ENCODE data around the gene GLP2R.

Gene GLP2R

DNA sequence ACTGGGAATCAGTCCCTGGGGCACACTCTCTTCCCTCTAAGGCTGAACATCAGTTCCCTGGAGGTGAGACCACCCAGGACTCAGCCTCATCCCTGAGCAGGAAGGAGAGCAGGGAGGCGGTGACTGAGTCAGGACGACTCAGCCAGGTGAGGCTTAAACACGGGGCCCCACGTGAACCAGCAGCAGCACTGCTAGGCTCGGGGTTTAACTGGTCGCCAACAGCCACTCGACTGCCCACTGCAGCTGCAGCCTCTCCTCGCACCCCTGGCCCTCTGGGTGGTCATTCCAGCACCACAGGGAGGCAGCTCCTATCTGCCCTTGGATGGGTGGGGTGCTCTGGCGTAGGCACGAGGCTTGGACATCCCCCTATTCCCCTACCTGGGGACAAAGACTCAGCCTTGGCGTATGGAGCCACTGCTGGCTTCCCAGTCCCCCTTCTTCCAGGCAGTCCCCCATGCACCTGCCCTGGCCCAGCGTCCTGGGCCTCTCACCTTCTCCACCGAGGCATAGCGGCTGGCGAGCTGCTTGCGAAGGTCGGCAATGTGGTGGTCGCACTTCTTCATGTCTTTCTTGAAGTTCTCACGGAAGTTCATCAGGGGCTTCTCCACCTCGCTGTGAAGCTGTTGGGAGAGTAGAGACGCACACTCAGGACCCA lies 100.6 kb downstream of the GLP2R start:
- DNase-seq: no peak

DNA sequence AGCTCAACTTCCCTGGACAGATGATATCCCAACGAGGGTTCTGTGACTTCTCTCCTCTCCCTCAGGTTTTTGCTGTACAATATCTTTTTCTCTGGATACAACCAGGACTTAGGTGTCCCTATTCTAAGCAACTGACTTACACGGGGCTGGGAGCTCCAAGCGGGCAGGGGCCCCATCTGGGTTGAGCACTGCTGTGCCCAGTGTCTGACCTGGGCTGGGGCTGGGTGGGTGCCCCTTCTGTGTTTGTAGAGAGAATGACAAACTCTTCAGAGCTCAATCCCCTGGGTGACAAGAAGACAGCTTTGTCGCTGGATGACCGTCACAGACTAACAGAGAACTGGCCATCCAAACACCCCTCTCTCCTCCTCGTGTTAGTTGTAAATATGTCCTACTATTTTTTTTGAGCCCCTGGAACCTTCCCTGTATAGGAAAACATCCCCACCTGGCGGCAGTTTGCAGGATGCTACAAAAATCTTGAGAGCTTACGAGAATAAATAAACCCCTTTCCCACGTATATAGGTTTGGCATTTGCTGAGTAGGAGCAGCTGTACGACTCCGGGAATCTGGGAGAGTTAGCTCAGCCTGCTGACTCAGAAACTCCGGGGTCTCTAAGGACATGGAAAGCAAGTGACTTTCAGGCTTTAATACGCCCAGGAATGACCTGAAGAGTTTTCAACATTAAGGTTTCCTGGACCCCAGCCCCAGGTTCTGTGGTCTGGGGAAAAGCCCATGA lies 103.0 kb downstream of the GLP2R start:
- no peak for DNase-seq

DNA sequence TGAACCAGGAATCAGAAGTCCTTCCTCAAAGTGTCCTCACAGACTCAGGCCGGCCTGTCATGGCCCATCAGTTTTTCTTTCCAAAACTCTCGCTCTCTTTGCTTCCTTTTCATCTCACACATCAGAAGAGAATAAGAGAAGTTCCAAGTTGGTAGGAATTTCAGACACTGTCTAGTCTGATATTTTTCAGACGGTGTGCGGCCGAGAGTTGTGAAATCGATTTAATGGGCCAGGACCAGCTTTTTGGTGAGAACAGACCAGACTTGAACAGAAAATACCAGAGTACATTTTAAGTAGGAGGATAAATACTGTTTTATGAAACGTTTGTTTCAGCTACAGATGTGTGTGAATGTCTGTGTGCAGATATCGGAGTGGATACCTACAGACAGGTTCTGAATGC lies 104.1 kb downstream of the GLP2R start:
- no peak for DNase-seq

GRCh38 chr17:9931144-9931741 lies 105.5 kb downstream of the GLP2R start:
- no peak for DNase-seq

GRCh38 chr17:9932491-9932890 lies 106.8 kb downstream of the GLP2R start:
- no peak for DNase-seq

- DNase-seq: no peak
Measured at GRCh38 chr17:9934331-9934730, 108.6 kb downstream of the GLP2R start.

- DNase-seq: no peak
Measured at GRCh38 chr17:9935408-9935807, 109.7 kb downstream of the GLP2R start.

DNA sequence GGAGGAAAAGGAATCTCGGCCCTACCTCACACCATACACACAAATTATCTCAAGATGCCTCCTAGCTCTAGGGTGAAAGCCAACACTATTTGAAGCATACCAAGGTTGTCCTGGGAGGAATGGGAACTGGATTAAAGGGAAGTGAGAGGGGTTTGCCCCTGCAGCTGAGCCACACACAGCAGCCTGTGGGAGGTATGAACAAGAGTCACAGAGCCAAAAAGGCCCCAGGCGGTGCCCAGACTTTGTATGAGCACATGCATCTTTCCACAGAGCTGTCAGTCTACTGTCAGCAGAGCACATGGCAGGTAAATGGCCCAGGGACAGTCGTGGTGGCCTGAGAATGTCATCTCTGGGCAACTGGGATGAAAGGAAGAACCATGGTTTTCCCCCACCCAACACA lies 110.4 kb downstream of the GLP2R start:
- no peak for DNase-seq

DNA sequence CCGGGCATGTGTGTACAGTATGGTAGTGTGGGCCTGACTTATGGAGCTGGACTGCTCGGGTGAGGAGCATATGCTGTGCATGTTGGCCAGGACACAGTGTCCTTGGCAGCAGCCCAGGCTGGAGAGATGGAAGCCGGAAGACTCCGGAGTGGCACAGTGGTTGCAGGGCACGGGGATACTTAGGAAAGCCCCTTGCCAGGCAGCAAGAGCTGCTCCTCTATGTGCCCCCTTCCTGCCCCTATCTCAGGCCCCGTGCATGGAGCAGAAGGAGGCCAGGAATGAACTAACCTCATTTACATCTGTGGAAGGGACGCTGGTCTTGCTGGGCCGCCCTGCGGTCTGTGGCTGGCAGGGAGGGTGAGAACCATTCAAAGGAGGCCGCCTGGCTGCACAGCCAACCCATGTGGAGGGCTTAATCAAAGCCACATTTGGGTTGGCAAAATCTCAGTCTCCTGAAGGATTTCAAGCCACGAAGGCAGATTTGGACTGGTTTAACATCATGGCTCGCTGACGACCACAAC lies 111.6 kb downstream of the GLP2R start:
- DNase-seq: no peak

GRCh38 chr17:9937901-9938300 lies 112.2 kb downstream of the GLP2R start:
- DNase-seq: no peak

DNA sequence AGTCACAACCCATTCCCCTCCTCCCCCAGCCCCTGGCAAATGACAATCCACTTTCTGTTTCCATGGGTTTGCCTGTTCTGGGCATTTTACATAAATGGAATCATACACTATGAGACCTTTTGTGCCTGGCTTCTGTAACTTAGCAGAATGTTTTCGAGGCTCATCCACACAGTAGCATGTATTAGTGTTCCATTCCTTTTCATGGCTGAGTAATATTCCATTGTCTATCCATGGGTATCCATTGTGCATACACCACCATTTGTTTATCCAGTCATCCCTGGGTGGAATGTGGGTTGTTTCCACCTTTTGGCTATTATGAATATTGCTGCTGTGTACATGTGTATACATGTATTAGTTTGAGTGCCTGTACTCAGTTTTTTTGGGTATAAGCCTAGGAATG lies 113.0 kb downstream of the GLP2R start:
- no peak for DNase-seq

GRCh38 chr17:9940841-9941240 lies 115.1 kb downstream of the GLP2R start:
- no peak for DNase-seq

- no peak for DNase-seq
Measured at GRCh38 chr17:9941305-9941704, 115.6 kb downstream of the GLP2R start.

All from NCI-H446 treated with DMSO at 0.1 percent for 48 hours (cell line).